HG03103 (cell line): ENCODE data around the gene NAAA.

ENCODE experiments used
- ATAC-seq: cut with Tn5 transposase; IDR thresholded peaks from one replicate; pipeline ENCODE4 v1.9.1; 2021; ENCODE audit warnings: low read depth; ENCODE audit not compliant: unreplicated experiment

The NAAA gene

GRCh38 chr4:75867130-75867529, 73.7 kb downstream of the NAAA start:
- ATAC-seq = no peak
